OCI-LY3 (cell line): ENCODE measurements around the gene PCSK2.

ENCODE experiments used
- CTCF ChIP-seq: fragments of 200-600, 300-600 bp; sonication (generic); IDR thresholded peaks from 2 replicates; pipeline ENCODE4 v1.5.1; 2014; ENCODE audit warnings: antibody characterized with exemption, low read length, low read depth
- EZH2phosphoT487 ChIP-seq: fragments of 200-600 bp; shearing (Covaris generic); IDR thresholded peaks from 2 replicates; pipeline ENCODE4 v1.6.1; 2018; ENCODE audit warnings: antibody characterized with exemption, mixed run types, low read depth

- TF ChIP-seq CTCF (no peak), EZH2phosphoT487 (no peak)
Observed at GRCh38 chr20:17320456-17320855, 93.6 kb downstream of the PCSK2 start.
